ENCODE results near the gene SPPL2A. TPM values are rescaled to one million over a fixed set of nuclear protein-coding genes. Genes with fewer than 3 reads are reported as not detected.

Gene SPPL2A
- total and polyA plus RNA-seq, 9 of the 15 experiments (the other 6 are each of a cell fraction or from before 2014, with no cell fraction given): 9.8 to 66.1 (median 38.0) TPM

DNA sequence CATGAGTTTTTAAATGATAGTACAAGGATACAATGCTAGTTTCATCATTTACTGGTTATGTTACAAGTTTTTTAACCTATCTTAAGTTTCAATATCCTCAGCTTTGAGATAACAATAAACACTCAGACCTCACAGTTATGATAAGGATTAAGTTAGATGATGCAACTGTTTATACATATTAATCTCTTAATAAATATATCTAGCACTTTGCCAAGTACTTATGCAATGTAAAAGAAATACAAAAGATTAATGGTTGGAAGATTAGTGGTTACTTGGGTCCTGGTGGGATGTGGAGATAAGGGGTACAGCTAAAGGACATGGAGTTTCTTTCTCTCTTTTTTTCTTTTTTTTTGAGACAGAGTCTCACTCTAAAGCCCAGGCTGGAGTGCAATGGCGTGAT, 12.0 kb downstream of the SPPL2A start (continued):
- TF ChIP-seq, protein P1, sequence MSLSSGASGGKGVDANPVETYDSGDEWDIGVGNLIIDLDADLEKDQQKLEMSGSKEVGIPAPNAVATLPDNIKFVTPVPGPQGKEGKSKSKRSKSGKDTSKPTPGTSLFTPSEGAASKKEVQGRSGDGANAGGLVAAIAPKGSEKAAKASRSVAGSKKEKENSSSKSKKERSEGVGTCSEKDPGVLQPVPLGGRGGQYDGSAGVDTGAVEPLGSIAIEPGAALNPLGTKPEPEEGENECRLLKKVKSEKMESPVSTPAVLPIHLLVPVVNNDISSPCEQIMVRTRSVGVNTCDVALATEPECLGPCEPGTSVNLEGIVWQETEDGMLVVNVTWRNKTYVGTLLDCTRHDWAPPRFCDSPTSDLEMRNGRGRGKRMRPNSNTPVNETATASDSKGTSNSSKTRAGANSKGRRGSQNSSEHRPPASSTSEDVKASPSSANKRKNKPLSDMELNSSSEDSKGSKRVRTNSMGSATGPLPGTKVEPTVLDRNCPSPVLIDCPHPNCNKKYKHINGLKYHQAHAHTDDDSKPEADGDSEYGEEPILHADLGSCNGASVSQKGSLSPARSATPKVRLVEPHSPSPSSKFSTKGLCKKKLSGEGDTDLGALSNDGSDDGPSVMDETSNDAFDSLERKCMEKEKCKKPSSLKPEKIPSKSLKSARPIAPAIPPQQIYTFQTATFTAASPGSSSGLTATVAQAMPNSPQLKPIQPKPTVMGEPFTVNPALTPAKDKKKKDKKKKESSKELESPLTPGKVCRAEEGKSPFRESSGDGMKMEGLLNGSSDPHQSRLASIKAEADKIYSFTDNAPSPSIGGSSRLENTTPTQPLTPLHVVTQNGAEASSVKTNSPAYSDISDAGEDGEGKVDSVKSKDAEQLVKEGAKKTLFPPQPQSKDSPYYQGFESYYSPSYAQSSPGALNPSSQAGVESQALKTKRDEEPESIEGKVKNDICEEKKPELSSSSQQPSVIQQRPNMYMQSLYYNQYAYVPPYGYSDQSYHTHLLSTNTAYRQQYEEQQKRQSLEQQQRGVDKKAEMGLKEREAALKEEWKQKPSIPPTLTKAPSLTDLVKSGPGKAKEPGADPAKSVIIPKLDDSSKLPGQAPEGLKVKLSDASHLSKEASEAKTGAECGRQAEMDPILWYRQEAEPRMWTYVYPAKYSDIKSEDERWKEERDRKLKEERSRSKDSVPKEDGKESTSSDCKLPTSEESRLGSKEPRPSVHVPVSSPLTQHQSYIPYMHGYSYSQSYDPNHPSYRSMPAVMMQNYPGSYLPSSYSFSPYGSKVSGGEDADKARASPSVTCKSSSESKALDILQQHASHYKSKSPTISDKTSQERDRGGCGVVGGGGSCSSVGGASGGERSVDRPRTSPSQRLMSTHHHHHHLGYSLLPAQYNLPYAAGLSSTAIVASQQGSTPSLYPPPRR (CRISPR knock-in tag; IDR thresholded peaks at IDR 0.05; ENCODE audit: borderline replicate concordance): no peak
- TF ChIP-seq ZEB2 (IDR thresholded peaks at IDR 0.05) (no peak), POLR3A (IDR thresholded peaks at IDR 0.05; ENCODE audit: borderline replicate concordance, extremely low read depth, insufficient read depth, insufficient read length) (no peak), LEF1 (IDR thresholded peaks at IDR 0.05) (peak; percentile 60; the same call in 1 of the 2 replicates), RBM25 (IDR thresholded peaks at IDR 0.05; ENCODE audit: low read depth, low read length, severe bottlenecking) (no peak), MCM7 (IDR thresholded peaks at IDR 0.05) (peak in 1 of 2 experiments; percentile 92; a peak in 1 of 4 replicates), ZBED1 (IDR thresholded peaks at IDR 0.05) (no peak), TCF3 (CRISPR knock-in tag; IDR thresholded peaks at IDR 0.05) (peak; percentile 79), SNRNP70 (optimal IDR thresholded peaks at IDR 0.05; ENCODE audit: low read depth, low read length) (no peak), DPF2 (IDR thresholded peaks at IDR 0.05) (peak; percentile 91; the same call in 1 of the 2 replicates), CBFA2T3 (IDR thresholded peaks at IDR 0.05) (peak; percentile 70), SMARCE1 (IDR thresholded peaks at IDR 0.05) (peak; percentile 85), ELF2 (CRISPR knock-in tag; IDR thresholded peaks at IDR 0.05) (no peak), ZBTB1 (CRISPR knock-in tag; IDR thresholded peaks at IDR 0.05; ENCODE audit: borderline replicate concordance, low read depth) (no peak), FOSL1 (tag; conservative IDR thresholded peaks at IDR 0.05) (0 out of 2 replicates have a peak, but pooled peaks have one; percentile 13), HDAC8 (tag; IDR thresholded peaks at IDR 0.05) (no peak), FOXM1 (IDR thresholded peaks at IDR 0.05; ENCODE audit: low read depth) (peak; percentile 53; the same call in 1 of the 2 replicates), FOXM1 (CRISPR knock-in tag; IDR thresholded peaks at IDR 0.05; ENCODE audit: low read depth) (no peak), TAL1 (IDR thresholded peaks at IDR 0.05) (peak; percentile 77), EP300 (IDR thresholded peaks at IDR 0.05; ENCODE audit: low read length) (peak; percentile 69; the same call in 1 of the 2 replicates), NCOR1 (IDR thresholded peaks at IDR 0.05) (peak; percentile 66)
- TF ChIP-seq, protein P2, sequence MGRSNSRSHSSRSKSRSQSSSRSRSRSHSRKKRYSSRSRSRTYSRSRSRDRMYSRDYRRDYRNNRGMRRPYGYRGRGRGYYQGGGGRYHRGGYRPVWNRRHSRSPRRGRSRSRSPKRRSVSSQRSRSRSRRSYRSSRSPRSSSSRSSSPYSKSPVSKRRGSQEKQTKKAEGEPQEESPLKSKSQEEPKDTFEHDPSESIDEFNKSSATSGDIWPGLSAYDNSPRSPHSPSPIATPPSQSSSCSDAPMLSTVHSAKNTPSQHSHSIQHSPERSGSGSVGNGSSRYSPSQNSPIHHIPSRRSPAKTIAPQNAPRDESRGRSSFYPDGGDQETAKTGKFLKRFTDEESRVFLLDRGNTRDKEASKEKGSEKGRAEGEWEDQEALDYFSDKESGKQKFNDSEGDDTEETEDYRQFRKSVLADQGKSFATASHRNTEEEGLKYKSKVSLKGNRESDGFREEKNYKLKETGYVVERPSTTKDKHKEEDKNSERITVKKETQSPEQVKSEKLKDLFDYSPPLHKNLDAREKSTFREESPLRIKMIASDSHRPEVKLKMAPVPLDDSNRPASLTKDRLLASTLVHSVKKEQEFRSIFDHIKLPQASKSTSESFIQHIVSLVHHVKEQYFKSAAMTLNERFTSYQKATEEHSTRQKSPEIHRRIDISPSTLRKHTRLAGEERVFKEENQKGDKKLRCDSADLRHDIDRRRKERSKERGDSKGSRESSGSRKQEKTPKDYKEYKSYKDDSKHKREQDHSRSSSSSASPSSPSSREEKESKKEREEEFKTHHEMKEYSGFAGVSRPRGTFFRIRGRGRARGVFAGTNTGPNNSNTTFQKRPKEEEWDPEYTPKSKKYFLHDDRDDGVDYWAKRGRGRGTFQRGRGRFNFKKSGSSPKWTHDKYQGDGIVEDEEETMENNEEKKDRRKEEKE (IDR thresholded peaks at IDR 0.05; ENCODE audit: borderline replicate concordance in 1 of 2, control insufficient read depth in 1 of 2, low read depth in 2 of 2, low read length in 1 of 2): no peak
- TF ChIP-seq, protein P3, sequence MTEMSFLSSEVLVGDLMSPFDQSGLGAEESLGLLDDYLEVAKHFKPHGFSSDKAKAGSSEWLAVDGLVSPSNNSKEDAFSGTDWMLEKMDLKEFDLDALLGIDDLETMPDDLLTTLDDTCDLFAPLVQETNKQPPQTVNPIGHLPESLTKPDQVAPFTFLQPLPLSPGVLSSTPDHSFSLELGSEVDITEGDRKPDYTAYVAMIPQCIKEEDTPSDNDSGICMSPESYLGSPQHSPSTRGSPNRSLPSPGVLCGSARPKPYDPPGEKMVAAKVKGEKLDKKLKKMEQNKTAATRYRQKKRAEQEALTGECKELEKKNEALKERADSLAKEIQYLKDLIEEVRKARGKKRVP (CRISPR knock-in tag; IDR thresholded peaks at IDR 0.05): peak; percentile 84
